Activated T-cell treated with anti-CD3 and anti-CD28 coated beads, Interleukin-2, amount 50 U/mL, for 4 hours (primary cell): ENCODE results near the gene USP28. TPM values are rescaled to one million over a fixed set of nuclear protein-coding genes. Genes with fewer than 3 reads are reported as not detected.
A peak's percentile ranks its signal among the peaks of the same experiment; 100 is the strongest.
"Not testable (repeated sequence)": the region's sequence is repeated elsewhere in the genome, so short reads cannot be mapped to it uniquely, and the experiment has no call there.

Source experiments
- ATAC-seq, 2 donors: fragments of 200-7000 bp; cut with Tn5 transposase; one replicate each; pipeline ENCODE4 v1.10.0; 2021
- DNase-seq: peaks from one replicate; pipeline ENCODE4 v3.0.0-alpha.2; 2020
- H3K27me3 Mint-ChIP-seq: one replicate; pipeline ENCODE4 v1.8.0; 2021; ENCODE audit warnings: low read depth, mixed read lengths
- H3K36me3 Mint-ChIP-seq: one replicate; pipeline ENCODE4 v1.8.0; 2022; ENCODE audit warnings: mixed read lengths; ENCODE audit not compliant: insufficient read depth
- H3K4me1 Mint-ChIP-seq: one replicate; pipeline ENCODE4 v1.8.0; 2021; ENCODE audit warnings: low read depth, mixed read lengths
- H3K4me3 Mint-ChIP-seq: one replicate; pipeline ENCODE4 v1.8.0; 2021; ENCODE audit warnings: mild to moderate bottlenecking, moderate library complexity, mixed read lengths
- H3K9me3 Mint-ChIP-seq: one replicate; pipeline ENCODE4 v1.8.0; 2021; ENCODE audit warnings: mixed read lengths
- total RNA-seq, 3 donors: library from RNA; stranded (reverse); gene quantifications; one replicate each; pipeline ENCODE4 v1.2.1, GENCODE V29; 2021

Gene USP28
- total RNA-seq, result 1 to 10 TPM; 3.7 to 4.8 (median 4.4) TPM

DNA sequence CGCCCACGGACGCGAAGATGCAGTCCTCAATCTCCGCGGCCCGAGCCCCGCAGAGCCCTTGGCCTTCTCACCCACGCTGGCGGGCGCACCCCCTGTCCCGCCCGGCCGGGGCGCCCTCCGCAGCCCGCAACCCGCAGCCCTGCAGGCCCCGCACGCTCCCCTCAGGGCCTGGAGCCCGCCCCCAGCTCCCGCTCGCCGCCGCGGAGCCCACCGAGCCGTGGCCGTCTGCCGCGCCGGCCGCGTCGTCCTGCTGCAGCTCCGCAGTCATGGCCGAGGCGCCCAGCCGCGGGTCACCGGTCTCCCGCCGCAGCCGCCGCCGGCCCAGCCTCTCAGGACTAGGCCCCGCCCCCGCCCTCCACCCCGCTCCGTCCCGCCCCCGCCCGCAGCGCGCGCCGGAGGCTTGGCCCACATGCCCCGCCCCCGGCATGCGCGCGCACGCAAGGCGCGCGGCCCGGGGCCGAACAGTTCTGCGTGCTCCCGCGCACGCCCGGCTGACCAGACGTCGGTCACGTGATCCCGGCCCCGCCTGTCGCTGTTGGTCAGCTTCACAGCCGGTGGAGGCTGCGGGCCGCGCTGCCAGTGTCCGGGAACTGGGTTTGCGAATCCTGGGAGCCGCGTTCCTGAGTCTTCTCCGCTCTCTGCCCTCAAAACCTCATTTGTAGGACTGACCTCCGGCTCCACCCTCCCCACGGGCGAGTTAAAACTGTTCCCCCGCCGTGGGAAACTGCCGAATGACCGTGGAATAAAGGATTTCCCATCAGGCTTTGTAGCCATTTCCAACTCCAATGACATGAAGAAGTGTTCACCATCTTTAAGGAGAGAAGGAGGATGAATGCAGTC lies at the start of gene USP28:
Gene USP28 (minus strand): TSS at position 339 of the 840 bp plus-strand sequence. CDS start 71 bp downstream, at position 268.
- H3K4me3 Mint-ChIP-seq, result peak within 1 kb of the TSS; percentile 93
- ATAC-seq, result peak; percentile 84 to 86
- peaks cover 42% of the 10 kb centered on the region for H3K4me1 Mint-ChIP-seq
- no peaks in the 10 kb centered on the region for H3K27me3 Mint-ChIP-seq
- peak; percentile 63 for DNase-seq
- H3K36me3 Mint-ChIP-seq, result no peaks in the 10 kb centered on the region
- no peaks in the 10 kb centered on the region for H3K9me3 Mint-ChIP-seq

DNA sequence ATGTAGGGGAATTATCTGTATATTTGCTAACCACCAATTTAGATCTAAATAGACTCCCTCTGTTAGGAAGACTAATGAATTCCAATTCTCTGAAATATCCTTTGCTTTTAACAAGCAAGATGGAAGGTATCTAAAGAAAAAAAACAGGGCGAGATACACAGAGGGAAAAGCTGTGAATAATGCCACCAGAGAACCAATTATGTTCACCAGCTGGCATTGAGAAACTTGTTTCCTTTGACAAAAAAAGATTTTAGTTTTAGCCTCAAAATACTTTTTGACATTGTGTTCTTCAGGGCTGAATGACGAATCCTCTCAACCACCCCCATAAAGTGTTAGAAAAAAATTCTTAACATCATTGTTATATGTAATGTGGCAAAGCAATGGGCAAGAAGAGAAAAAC lies 48.2 kb upstream of the USP28 start:
- no peak for ATAC-seq
- Mint-ChIP-seq H3K4me3 (no peak overlapping the region), H3K36me3 (no peaks in the 10 kb centered on the region), H3K9me3 (no peaks in the 10 kb centered on the region), H3K4me1 (no peaks in the 10 kb centered on the region), H3K27me3 (peaks cover 17% of the 10 kb centered on the region)
- no peak for DNase-seq

- DNase-seq, H3K4me1 Mint-ChIP-seq, ATAC-seq, H3K9me3 Mint-ChIP-seq, H3K27me3 Mint-ChIP-seq, H3K36me3 Mint-ChIP-seq, H3K4me3 Mint-ChIP-seq: not testable (repeated sequence)
Observed at GRCh38 chr11:113911491-113911890, 36.1 kb upstream of the USP28 start.

GRCh38 chr11:113908098-113908497 lies 32.7 kb upstream of the USP28 start:
- DNase-seq, result no peak
- ATAC-seq, result no peak
- Mint-ChIP-seq H3K27me3 (no peaks in the 10 kb centered on the region), H3K36me3 (no peaks in the 10 kb centered on the region), H3K4me1 (no peaks in the 10 kb centered on the region), H3K4me3 (no peak overlapping the region), H3K9me3 (no peaks in the 10 kb centered on the region)

DNA sequence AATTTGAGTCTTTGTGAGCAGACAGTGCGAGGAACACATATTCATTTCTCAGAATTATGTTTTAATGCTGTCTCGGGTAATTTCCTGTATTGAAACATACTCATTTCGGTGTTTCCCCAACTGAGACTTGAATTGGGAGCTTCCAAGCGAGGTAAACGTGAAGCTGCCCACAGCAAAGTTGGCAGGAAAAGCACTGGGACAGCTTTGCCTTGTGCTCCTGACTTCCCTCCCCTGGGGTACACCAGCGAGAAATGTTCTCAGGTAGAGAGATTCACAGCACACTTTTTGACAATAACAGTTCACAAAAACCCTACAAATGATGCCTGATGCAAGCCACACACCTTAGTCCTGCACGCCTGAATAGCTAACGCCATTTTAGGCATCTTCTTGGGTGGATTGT lies 32.3 kb upstream of the USP28 start:
- Mint-ChIP-seq H3K4me1 (no peaks in the 10 kb centered on the region), H3K9me3 (no peaks in the 10 kb centered on the region), H3K27me3 (no peaks in the 10 kb centered on the region), H3K36me3 (no peaks in the 10 kb centered on the region), H3K4me3 (no peak overlapping the region)
- DNase-seq (no peak), ATAC-seq (no peak)

- DNase-seq, result no peak
- ATAC-seq, result no peak
- H3K36me3 Mint-ChIP-seq, result no peaks in the 10 kb centered on the region
- H3K4me3 Mint-ChIP-seq, result no peak overlapping the region
- H3K4me1 Mint-ChIP-seq, result no peaks in the 10 kb centered on the region
- H3K27me3 Mint-ChIP-seq, result no peaks in the 10 kb centered on the region
- H3K9me3 Mint-ChIP-seq, result no peaks in the 10 kb centered on the region
Observed at GRCh38 chr11:113907152-113907551, 31.8 kb upstream of the USP28 start.

DNA sequence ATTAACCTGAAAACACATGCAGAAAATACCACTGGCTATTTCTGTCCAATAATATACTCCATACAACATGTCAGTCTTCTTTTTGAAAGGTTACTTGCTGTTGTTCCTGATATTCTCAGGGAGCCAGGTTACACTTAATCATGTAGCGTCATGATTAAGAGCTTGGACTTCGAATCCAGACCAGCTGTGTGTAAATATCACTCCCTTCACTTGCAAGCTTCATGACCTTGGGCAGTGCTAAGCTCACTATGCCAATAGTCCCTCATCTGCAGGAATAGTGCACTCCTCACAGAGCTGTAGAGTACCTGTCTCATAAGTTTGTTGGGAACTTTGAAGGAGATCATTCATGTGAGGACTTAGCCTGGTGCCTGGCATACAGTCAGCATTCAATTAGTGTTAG lies 31.1 kb upstream of the USP28 start:
- Mint-ChIP-seq H3K4me3 (no peak overlapping the region), H3K36me3 (no peaks in the 10 kb centered on the region), H3K4me1 (no peaks in the 10 kb centered on the region), H3K9me3 (no peaks in the 10 kb centered on the region), H3K27me3 (no peaks in the 10 kb centered on the region)
- ATAC-seq (no peak), DNase-seq (no peak)

DNA sequence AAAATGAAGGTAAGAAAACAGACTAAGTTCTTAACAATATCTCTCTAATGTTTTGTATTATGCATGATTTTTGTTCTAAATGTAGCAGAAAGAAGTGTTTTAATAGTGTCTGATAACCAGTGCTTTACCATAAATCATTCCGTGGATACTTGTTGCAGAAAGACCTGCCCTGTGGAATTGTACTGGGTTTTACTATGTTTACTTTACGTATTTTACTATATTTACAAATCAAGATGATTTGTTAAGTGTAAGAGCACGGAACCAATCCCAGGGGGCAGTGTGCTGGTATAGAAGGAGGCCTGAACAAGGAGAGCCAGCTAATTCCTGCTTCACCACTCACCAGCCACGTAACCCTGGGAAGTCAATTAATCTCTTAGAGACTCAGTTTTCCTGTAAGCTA lies 30.7 kb upstream of the USP28 start:
- peaks cover 2% of the 10 kb centered on the region for H3K27me3 Mint-ChIP-seq
- H3K4me3 Mint-ChIP-seq, result no peak overlapping the region
- H3K9me3 Mint-ChIP-seq, result no peaks in the 10 kb centered on the region
- ATAC-seq (no peak), DNase-seq (no peak)
- no peaks in the 10 kb centered on the region for H3K4me1 Mint-ChIP-seq
- H3K36me3 Mint-ChIP-seq, result no peaks in the 10 kb centered on the region

- Mint-ChIP-seq H3K4me1 (no peaks in the 10 kb centered on the region), H3K36me3 (no peaks in the 10 kb centered on the region), H3K27me3 (peaks cover 2% of the 10 kb centered on the region), H3K4me3 (no peak within 1 kb of the TSS), H3K9me3 (no peaks in the 10 kb centered on the region)
- DNase-seq (no peak), ATAC-seq (no peak)
Observed at GRCh38 chr11:113904379-113905101, 29.2 kb upstream of the USP28 start, which contains the start of gene HTR3B. HTR3B (plus strand) TSS chr11:113904796; CDS start chr11:113904934, 138 bp downstream.

GRCh38 chr11:113901141-113901540 lies 25.8 kb upstream of the USP28 start:
- no peak for DNase-seq
- H3K4me1 Mint-ChIP-seq, result peaks cover under 1% of the 10 kb centered on the region
- no peak overlapping the region for H3K4me3 Mint-ChIP-seq
- no peak for ATAC-seq
- H3K27me3 Mint-ChIP-seq, result peaks cover 2% of the 10 kb centered on the region
- H3K36me3 Mint-ChIP-seq, result no peaks in the 10 kb centered on the region
- no peaks in the 10 kb centered on the region for H3K9me3 Mint-ChIP-seq

DNA sequence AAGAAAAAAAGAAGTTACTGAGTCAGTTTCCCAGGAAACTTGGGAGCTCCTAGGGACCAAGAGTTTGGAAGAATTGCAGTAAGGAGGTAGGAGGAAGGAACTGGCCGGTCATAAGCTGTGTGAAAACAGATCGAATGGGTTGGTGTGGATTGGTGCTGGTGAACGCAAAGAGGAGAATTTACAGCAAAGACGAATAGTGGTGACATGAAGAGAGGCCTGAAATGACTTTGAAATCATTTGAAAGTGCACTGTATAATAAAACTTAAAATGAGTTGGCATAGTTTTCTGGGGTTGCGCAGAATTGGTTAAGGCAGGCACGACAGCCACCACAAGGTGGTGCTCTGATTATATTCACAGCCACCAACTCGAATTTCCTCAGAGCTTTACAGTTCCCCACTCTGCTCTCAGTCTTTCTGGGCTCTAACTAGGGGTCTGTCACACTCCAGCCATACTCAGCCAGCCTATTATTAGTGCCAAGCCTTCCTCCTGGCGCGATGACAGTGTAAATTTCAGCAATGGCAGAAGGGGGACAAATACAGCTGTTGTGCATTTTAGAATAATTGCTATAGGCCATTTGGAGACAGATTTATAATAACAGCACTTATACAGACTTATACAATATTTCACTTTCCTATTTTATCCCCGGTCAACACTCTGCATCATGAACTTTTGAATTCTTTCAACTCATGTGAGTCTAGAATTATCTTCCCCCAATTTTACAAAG lies 20.9 kb upstream of the USP28 start:
- no peaks in the 10 kb centered on the region for H3K9me3 Mint-ChIP-seq
- H3K27me3 Mint-ChIP-seq, result peaks cover 1% of the 10 kb centered on the region
- no peaks in the 10 kb centered on the region for H3K36me3 Mint-ChIP-seq
- ATAC-seq (peak; percentile 59 to 66), DNase-seq (peak; percentile 6)
- H3K4me1 Mint-ChIP-seq, result peaks cover 4% of the 10 kb centered on the region
- H3K4me3 Mint-ChIP-seq, result no peak overlapping the region

DNA sequence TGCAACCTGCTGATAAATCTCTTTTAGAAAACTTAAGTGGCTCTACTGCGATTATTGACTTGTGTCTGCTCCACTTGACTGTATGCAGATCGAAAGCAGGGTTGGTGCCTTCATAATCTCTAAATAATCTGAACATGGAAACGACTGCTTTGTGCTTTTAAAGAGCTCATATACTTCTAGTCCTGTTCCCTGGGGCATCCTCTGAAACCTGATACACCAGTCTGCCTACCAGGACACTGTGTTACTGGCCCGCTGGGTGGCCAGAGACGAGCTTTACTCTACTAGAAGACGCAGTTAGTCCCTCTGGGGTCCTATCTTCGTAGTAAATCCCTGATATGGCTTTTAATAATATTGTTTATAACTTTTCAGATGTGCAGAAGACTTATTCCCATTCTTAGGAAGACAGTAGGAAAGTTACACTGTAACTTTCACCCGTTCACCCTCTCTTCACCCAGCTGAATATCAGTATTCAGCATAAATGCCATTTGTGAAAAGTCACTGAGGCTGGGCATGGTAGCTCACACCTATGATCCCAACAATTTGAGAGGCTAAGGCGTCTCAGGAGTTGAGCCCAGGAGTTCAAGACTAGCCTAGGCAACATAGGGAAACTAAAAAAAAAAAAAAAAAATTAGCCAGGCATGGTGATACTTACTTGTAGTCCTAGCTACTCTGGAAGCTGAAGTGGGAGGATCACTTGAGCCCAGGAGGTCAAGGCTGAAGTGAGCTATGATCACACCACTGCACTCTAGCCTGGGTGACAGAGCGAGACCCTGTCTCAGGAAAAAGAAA lies 20.2 kb upstream of the USP28 start:
- DNase-seq (no peak), ATAC-seq (no peak)
- Mint-ChIP-seq H3K36me3 (no peaks in the 10 kb centered on the region), H3K27me3 (no peaks in the 10 kb centered on the region), H3K9me3 (no peaks in the 10 kb centered on the region), H3K4me1 (peaks cover 4% of the 10 kb centered on the region), H3K4me3 (no peak overlapping the region)

GRCh38 chr11:113894421-113894996 lies 19.1 kb upstream of the USP28 start:
- no peaks in the 10 kb centered on the region for H3K36me3 Mint-ChIP-seq
- no peaks in the 10 kb centered on the region for H3K9me3 Mint-ChIP-seq
- ATAC-seq (no peak), DNase-seq (no peak)
- no peak overlapping the region for H3K4me3 Mint-ChIP-seq
- no peaks in the 10 kb centered on the region for H3K27me3 Mint-ChIP-seq
- peaks cover 4% of the 10 kb centered on the region for H3K4me1 Mint-ChIP-seq
